HepG2 (cell line): ENCODE data around the gene TCN2. TPM values are rescaled to one million over a fixed set of nuclear protein-coding genes. Genes with fewer than 3 reads are reported as not detected.

Experiments
- AKNA ChIP-seq: sonication (generic); formaldehyde crosslinking; IDR thresholded peaks from 2 replicates; pipeline ENCODE4 v1.4.0; 2020; ENCODE audit warnings: missing genetic modification reagents, borderline replicate concordance
- CSRNP1 ChIP-seq: sonication (generic); formaldehyde crosslinking; IDR thresholded peaks from 2 replicates; pipeline ENCODE4 v1.8.1; 2023; ENCODE audit warnings: mild to moderate bottlenecking, missing genetic modification reagents
- ERF ChIP-seq: IDR thresholded peaks from 2 replicates; pipeline ENCODE4 v1.6.1; 2018; ENCODE audit warnings: missing biosample characterization, missing genetic modification reagents
- GABPB1 ChIP-seq: IDR thresholded peaks from 2 replicates; pipeline ENCODE4 v1.6.1; 2016; ENCODE audit warnings: mild to moderate bottlenecking, missing genetic modification reagents, moderate library complexity, missing compliant biosample characterization
- GATAD2A ChIP-seq: IDR thresholded peaks from 2 replicates; pipeline ENCODE4 v1.6.1; 2016
- HMGA1 ChIP-seq: sonication (generic); formaldehyde crosslinking; conservative IDR thresholded peaks from 2 replicates; pipeline ENCODE4 v1.4.0; 2020; ENCODE audit warnings: missing genetic modification reagents
- KLF9 ChIP-seq: IDR thresholded peaks from 2 replicates; pipeline ENCODE4 v1.6.1; 2016; ENCODE audit warnings: low read depth
- PRDM4 ChIP-seq: sonication (generic); formaldehyde crosslinking; IDR thresholded peaks from 2 replicates; pipeline ENCODE4 v1.9.0; 2021; ENCODE audit warnings: missing genetic modification reagents, borderline replicate concordance
- RNF2 ChIP-seq: fragments of 450-650 bp; conservative IDR thresholded peaks from 2 replicates; pipeline ENCODE4 v1.6.1; 2016; ENCODE audit warnings: low read depth
- SKIL ChIP-seq: sonication (generic); formaldehyde crosslinking; IDR thresholded peaks from 2 replicates; pipeline ENCODE4 v1.8.0; 2022; ENCODE audit warnings: missing genetic modification reagents, mild to moderate bottlenecking, moderate library complexity, borderline replicate concordance
- XRCC5 ChIP-seq: fragments of 200-400 bp; formaldehyde crosslinking; optimal IDR thresholded peaks from 2 replicates; pipeline ENCODE3; 2017; ENCODE audit warnings: mild to moderate bottlenecking, low read length
- ZNF660 ChIP-seq: sonication (generic); formaldehyde crosslinking; IDR thresholded peaks from 2 replicates; pipeline ENCODE4 v1.5.1; 2020; ENCODE audit warnings: mild to moderate bottlenecking, low read depth, missing genetic modification reagents, borderline replicate concordance
- polyA plus RNA-seq, 8 experiments: library from polyadenylated mRNA; depleted of rRNA in 3 of 8; stranded (reverse) in 7 of 8; unstranded in 1 of 8; fragments of >200 nt; fragmentation: Illumina TruSeq in 4 of 8; extraction: Trizol in 4 of 8; gene quantifications; 2 replicates each; pipeline versions ENCODE4 v1.2.1 to v1.2.3, GENCODE V29; 2011 to 2016; ENCODE audit warnings: low read depth in 4 of 8, missing spikeins in 1 of 8, mixed read lengths in 1 of 8; ENCODE audit not compliant: insufficient read depth in 1 of 8
- total RNA-seq, 5 experiments: library from RNA; depleted of rRNA; stranded (reverse); fragments of >200 nt; fragmentation: Illumina TruSeq; extraction: Trizol; gene quantifications; 2 replicates each; pipeline ENCODE4 v1.2.3, GENCODE V29; 2016; ENCODE audit warnings: low read depth in 1 of 5

Gene TCN2
- total and polyA plus RNA-seq, 2 of the 13 experiments (the other 11 are each of a cell fraction or from before 2014, with no cell fraction given): 0.29 to 0.31 TPM

GRCh38 chr22:30634471-30635233, 27.7 kb downstream of the TCN2 start (continued):
- TF ChIP-seq PRDM4 (CRISPR knock-in tag): no peak
- TF ChIP-seq KLF9: no peak
- no peak for TF ChIP-seq GABPB1 (CRISPR knock-in tag)
- TF ChIP-seq SKIL: no peak
- TF ChIP-seq CSRNP1 (CRISPR knock-in tag): 0 out of 2 replicates have a peak, but pooled peaks have one; percentile 33
- TF ChIP-seq XRCC5: peak; percentile 60
- no peak for TF ChIP-seq AKNA
- no peak for TF ChIP-seq ERF (CRISPR knock-in tag)
- no peak for TF ChIP-seq HMGA1
- no peak for TF ChIP-seq ZNF660 (CRISPR knock-in tag)
- 0 out of 2 replicates have a peak, but pooled peaks have one; percentile 16 for TF ChIP-seq GATAD2A (CRISPR knock-in tag)
- 0 out of 2 replicates have a peak, but pooled peaks have one; percentile 34 for TF ChIP-seq RNF2
